Measurements from ENCODE around the gene SPACA7. TPM values are rescaled to one million over a fixed set of nuclear protein-coding genes. Genes with fewer than 3 reads are reported as not detected.
"Not testable (repeated sequence)": the region's sequence is repeated elsewhere in the genome, so short reads cannot be mapped to it uniquely, and the experiment has no call there.

SPACA7 gene
- total and polyA plus RNA-seq, 10 of the 15 experiments (the other 5 are each of a cell fraction or from before 2014, with no cell fraction given): not detected

DNA sequence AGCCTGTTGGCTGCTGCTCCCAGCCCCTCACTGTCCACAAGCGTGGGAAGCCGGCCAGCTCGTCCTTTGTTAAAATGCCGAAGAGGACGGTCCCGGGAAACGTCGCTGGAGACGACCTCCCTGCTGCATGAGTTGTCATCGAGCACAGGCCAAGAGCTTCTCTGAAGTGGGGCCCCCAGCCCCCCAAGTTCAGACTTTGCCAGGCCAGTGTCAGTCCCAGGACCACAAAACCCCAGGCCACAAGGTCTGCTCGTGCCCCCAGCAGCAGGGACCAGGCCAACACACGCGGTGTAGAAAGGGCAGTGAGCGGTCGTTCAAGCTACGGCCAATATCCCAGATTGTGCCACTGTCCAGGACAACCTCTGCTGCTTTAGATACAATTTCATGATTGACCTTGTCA is 57.4 kb downstream of the SPACA7 start:
- H4K20me1 ChIP-seq (ENCODE audit: control insufficient read depth, insufficient read depth); RAD21 ChIA-PET (ENCODE audit: unreplicated experiment); H2AFZ ChIP-seq (ENCODE audit: control insufficient read depth, low read depth, low read length); H3K9ac ChIP-seq (ENCODE audit: control insufficient read depth, insufficient read depth, low read length); H3K9me3 ChIP-seq (replicated peaks; ENCODE audit: control insufficient read depth, insufficient read depth, low read length); H3K36me3 ChIP-seq (ENCODE audit: control insufficient read depth in 2 of 2, insufficient read depth in 2 of 2, low read length in 1 of 2); H3K27me3 ChIP-seq (replicated peaks in 1 of 2; ENCODE audit: control insufficient read depth in 2 of 2, insufficient read depth in 2 of 2, low read length in 1 of 2); POLR2A ChIA-PET; H3K4me2 ChIP-seq (ENCODE audit: control insufficient read depth, insufficient read depth); SMC1A ChIA-PET (ENCODE audit: uncharacterized antibody, unreplicated experiment); H3K4me3 ChIP-seq; FAIRE-seq; intact Hi-C loops (cut with micrococcal nuclease; ENCODE audit: unreplicated experiment); ATAC-seq; H3K79me2 ChIP-seq (ENCODE audit: control insufficient read depth, insufficient read depth, low read length); BruUV-seq (replicated peaks); DNase-seq (ENCODE audit: low read depth, low spot score); H3K4me1 ChIP-seq (ENCODE audit: control insufficient read depth, insufficient read depth, low read length); H3K27ac ChIP-seq (ENCODE audit: control insufficient read depth, insufficient read depth): not testable (repeated sequence)
- CTCF ChIA-PET: interaction anchor here (1.4 kb wide), 1 partner anchor 10 kb away, joined by 4 read pairs; no protein-coding TSS in a partner anchor
- in situ Hi-C loops (cut with MboI): loop anchor here (25.0 kb wide), 1 partner anchor 1346 kb away; no protein-coding TSS in a partner anchor
- WGBS (ENCODE audit: insufficient coverage, insufficient replicate concordance, low lambda C conversion rate, missing lambda C conversion rate): 72% methylated on average over 16 of the region's 16 CpGs

DNA sequence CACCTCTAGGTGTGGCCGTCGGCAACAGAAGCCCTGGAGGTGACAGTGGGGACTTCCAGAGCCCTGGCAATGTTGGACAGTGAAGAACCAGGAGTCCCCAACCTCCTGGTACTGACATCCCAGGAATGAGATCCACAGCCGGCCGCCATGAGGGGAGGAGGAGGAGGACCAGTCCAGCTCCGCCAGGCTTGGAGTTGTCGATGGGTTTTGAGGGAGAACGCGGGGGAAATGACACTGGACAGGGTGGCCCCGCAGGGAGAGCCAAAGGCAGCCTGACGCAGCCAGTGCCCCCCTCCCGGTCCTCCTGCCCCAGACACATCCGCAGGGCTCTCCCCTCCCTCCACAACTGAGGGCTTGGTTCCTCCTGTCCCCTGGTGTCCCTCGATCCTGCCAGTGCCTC is 57.9 kb downstream of the SPACA7 start:
- H3K79me2 ChIP-seq (ENCODE audit: control insufficient read depth, insufficient read depth, low read length): no peaks in the 10 kb centered on the region
- H3K9ac ChIP-seq (ENCODE audit: control insufficient read depth, insufficient read depth, low read length): no peak overlapping the region
- ChIA-PET RAD21 (ENCODE audit: unreplicated experiment) (no interaction called here), CTCF (interaction anchor here (0.9 to 1.4 kb wide), 2 partner anchors 10 to 100 kb away, joined by 3 to 4 read pairs; no protein-coding TSS in a partner anchor), POLR2A (no interaction called here), SMC1A (ENCODE audit: uncharacterized antibody, unreplicated experiment) (no interaction called here)
- DNase-seq (ENCODE audit: low read depth, low spot score) (no peak), FAIRE-seq (no peak), ATAC-seq (no peak)
- H3K4me1 ChIP-seq (ENCODE audit: control insufficient read depth, insufficient read depth, low read length): no peaks in the 10 kb centered on the region
- no TSS peak for BruUV-seq (replicated peaks)
- H3K4me3 ChIP-seq: no peak overlapping the region
- intact Hi-C loops (cut with micrococcal nuclease; ENCODE audit: unreplicated experiment) (no loop called here), in situ Hi-C loops (cut with MboI) (loop anchor here (25.0 kb wide), 1 partner anchor 1347 kb away; no protein-coding TSS in a partner anchor)
- TF ChIP-seq BCL11A (IDR thresholded peaks at IDR 0.05; ENCODE audit: low read depth, low read length): no peak
- no peak for TF ChIP-seq POLR2AphosphoS5 (IDR thresholded peaks at IDR 0.05; ENCODE audit: low read length)
- TF ChIP-seq, protein P1, sequence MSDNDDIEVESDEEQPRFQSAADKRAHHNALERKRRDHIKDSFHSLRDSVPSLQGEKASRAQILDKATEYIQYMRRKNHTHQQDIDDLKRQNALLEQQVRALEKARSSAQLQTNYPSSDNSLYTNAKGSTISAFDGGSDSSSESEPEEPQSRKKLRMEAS (IDR thresholded peaks at IDR 0.05; ENCODE audit: low read depth, low read length): no peak
- TF ChIP-seq SMC3 (IDR thresholded peaks at IDR 0.05; ENCODE audit: borderline replicate concordance, low read length): no peak
- no peak for TF ChIP-seq BACH1 (IDR thresholded peaks at IDR 0.05; ENCODE audit: borderline replicate concordance)
- TF ChIP-seq, protein P2, sequence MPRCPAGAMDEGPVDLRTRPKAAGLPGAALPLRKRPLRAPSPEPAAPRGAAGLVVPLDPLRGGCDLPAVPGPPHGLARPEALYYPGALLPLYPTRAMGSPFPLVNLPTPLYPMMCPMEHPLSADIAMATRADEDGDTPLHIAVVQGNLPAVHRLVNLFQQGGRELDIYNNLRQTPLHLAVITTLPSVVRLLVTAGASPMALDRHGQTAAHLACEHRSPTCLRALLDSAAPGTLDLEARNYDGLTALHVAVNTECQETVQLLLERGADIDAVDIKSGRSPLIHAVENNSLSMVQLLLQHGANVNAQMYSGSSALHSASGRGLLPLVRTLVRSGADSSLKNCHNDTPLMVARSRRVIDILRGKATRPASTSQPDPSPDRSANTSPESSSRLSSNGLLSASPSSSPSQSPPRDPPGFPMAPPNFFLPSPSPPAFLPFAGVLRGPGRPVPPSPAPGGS (IDR thresholded peaks at IDR 0.05; ENCODE audit: borderline replicate concordance, insufficient read depth, low read depth, low read length, poor library complexity, severe bottlenecking): no peak
- no peak for TF ChIP-seq ZZZ3 (IDR thresholded peaks at IDR 0.05; ENCODE audit: control insufficient read depth, insufficient read length, low read depth)
- no peak for TF ChIP-seq ZNF207 (IDR thresholded peaks at IDR 0.05; ENCODE audit: borderline replicate concordance)
- TF ChIP-seq HDGF (IDR thresholded peaks at IDR 0.05): no peak
- no peaks in the 10 kb centered on the region for H4K20me1 ChIP-seq (ENCODE audit: control insufficient read depth, insufficient read depth)
- H2AFZ ChIP-seq (ENCODE audit: control insufficient read depth, low read depth, low read length): no peak overlapping the region
- H3K4me2 ChIP-seq (ENCODE audit: control insufficient read depth, insufficient read depth): no peak overlapping the region
- no peaks in the 10 kb centered on the region for H3K9me3 ChIP-seq (replicated peaks; ENCODE audit: control insufficient read depth, insufficient read depth, low read length)
- WGBS (ENCODE audit: insufficient coverage, insufficient replicate concordance, low lambda C conversion rate, missing lambda C conversion rate): 45% methylated on average over 12 of the region's 13 CpGs
- no peaks in the 10 kb centered on the region for H3K36me3 ChIP-seq (ENCODE audit: control insufficient read depth in 2 of 2, insufficient read depth in 2 of 2, low read length in 1 of 2)
- H3K27ac ChIP-seq (ENCODE audit: control insufficient read depth, insufficient read depth): no peak overlapping the region
- H3K27me3 ChIP-seq (replicated peaks in 1 of 2; ENCODE audit: control insufficient read depth in 2 of 2, insufficient read depth in 2 of 2, low read length in 1 of 2): no peaks in the 10 kb centered on the region
